NCI-H146 treated with DMSO at 0.1 percent for 48 hours (cell line): ENCODE results near the gene MINDY4.

ENCODE experiments used
- DNase-seq: peaks from one replicate; lab custom pipeline; 2025; ENCODE audit not compliant: unreplicated experiment; lab: John Stamatoyannopoulos, UW

The MINDY4 gene

GRCh38 chr7:30771880-30772425, 736 bp downstream of the MINDY4 start:
- DNase-seq = peak; percentile 21

GRCh38 chr7:30772984-30773383, 1.8 kb downstream of the MINDY4 start:
- no peak for DNase-seq

GRCh38 chr7:30775992-30776391, 4.8 kb downstream of the MINDY4 start:
- no peak for DNase-seq

- no peak for DNase-seq
Measured at GRCh38 chr7:30776971-30777370, 5.8 kb downstream of the MINDY4 start.

- DNase-seq = no peak
Measured at GRCh38 chr7:30778255-30779025, 7.2 kb downstream of the MINDY4 start.

GRCh38 chr7:30779574-30779973, 8.4 kb downstream of the MINDY4 start:
- no peak for DNase-seq

GRCh38 chr7:30780941-30781340, 9.7 kb downstream of the MINDY4 start:
- DNase-seq = no peak

- DNase-seq = no peak
Measured at GRCh38 chr7:30782690-30783089, 11.5 kb downstream of the MINDY4 start.

- no peak for DNase-seq
Measured at GRCh38 chr7:30785786-30786185, 14.6 kb downstream of the MINDY4 start.

GRCh38 chr7:30787486-30787885, 16.3 kb downstream of the MINDY4 start:
- no peak for DNase-seq

- no peak for DNase-seq
Measured at GRCh38 chr7:30788640-30789333, 17.6 kb downstream of the MINDY4 start.

- no peak for DNase-seq
Measured at GRCh38 chr7:30789334-30789711, 18.1 kb downstream of the MINDY4 start.

GRCh38 chr7:30790356-30790755, 19.1 kb downstream of the MINDY4 start:
- DNase-seq = no peak

GRCh38 chr7:30791114-30791513, 19.9 kb downstream of the MINDY4 start:
- DNase-seq = no peak

- DNase-seq = no peak
Measured at GRCh38 chr7:30795161-30795948, 24.1 kb downstream of the MINDY4 start.

GRCh38 chr7:30796105-30796869, 25.1 kb downstream of the MINDY4 start:
- DNase-seq = no peak

- no peak for DNase-seq
Measured at GRCh38 chr7:30797176-30798040, 26.2 kb downstream of the MINDY4 start.

GRCh38 chr7:30799206-30799975, 28.2 kb downstream of the MINDY4 start:
- DNase-seq = no peak
